GM18502 (cell line): ENCODE measurements around the gene GRHL3.
A peak's percentile ranks its signal among the peaks of the same experiment; 100 is the strongest.

ENCODE experiments used
- ATAC-seq: cut with Tn5 transposase; IDR thresholded peaks from one replicate; pipeline ENCODE4 v1.9.1; 2021; ENCODE audit warnings: mild to moderate bottlenecking; ENCODE audit not compliant: unreplicated experiment, poor library complexity

Gene GRHL3

GRCh38 chr1:24364975-24365678 lies 46.0 kb downstream of the GRHL3 start:
- ATAC-seq = peak; percentile 64

- ATAC-seq = no peak
Measured at GRCh38 chr1:24366707-24367106, 47.5 kb downstream of the GRHL3 start.

GRCh38 chr1:24369199-24369598 lies 50.0 kb downstream of the GRHL3 start:
- ATAC-seq = no peak

- no peak for ATAC-seq
Measured at GRCh38 chr1:24369801-24370200, 50.6 kb downstream of the GRHL3 start.

GRCh38 chr1:24373044-24373443 lies 53.9 kb downstream of the GRHL3 start:
- peak; percentile 49 for ATAC-seq

GRCh38 chr1:24373710-24374109 lies 54.6 kb downstream of the GRHL3 start:
- ATAC-seq = no peak

- no peak for ATAC-seq
Measured at GRCh38 chr1:24374891-24375786, 56.0 kb downstream of the GRHL3 start.

- no peak for ATAC-seq
Measured at GRCh38 chr1:24379733-24380315, 60.7 kb downstream of the GRHL3 start.

- ATAC-seq = no peak
Measured at GRCh38 chr1:24380508-24380907, 61.4 kb downstream of the GRHL3 start.

- ATAC-seq = no peak
Measured at GRCh38 chr1:24381256-24381655, 62.1 kb downstream of the GRHL3 start.

- ATAC-seq = no peak
Measured at GRCh38 chr1:24382165-24382577, 63.0 kb downstream of the GRHL3 start.

- ATAC-seq = no peak
Measured at GRCh38 chr1:24383381-24383940, 64.3 kb downstream of the GRHL3 start.

- ATAC-seq = no peak
Measured at GRCh38 chr1:24384251-24385090, 65.3 kb downstream of the GRHL3 start.

GRCh38 chr1:24385160-24385940 lies 66.2 kb downstream of the GRHL3 start:
- ATAC-seq = no peak

- no peak for ATAC-seq
Measured at GRCh38 chr1:24386241-24386640, 67.1 kb downstream of the GRHL3 start.

GRCh38 chr1:24386931-24387330 lies 67.8 kb downstream of the GRHL3 start:
- no peak for ATAC-seq

- ATAC-seq = no peak
Measured at GRCh38 chr1:24387636-24388175, 68.5 kb downstream of the GRHL3 start.

- no peak for ATAC-seq
Measured at GRCh38 chr1:24388331-24388885, 69.3 kb downstream of the GRHL3 start.

GRCh38 chr1:24389231-24389678 lies 70.1 kb downstream of the GRHL3 start:
- ATAC-seq = no peak
